ENCODE results near the gene PCSK9.
A peak's percentile ranks its signal among the peaks of the same experiment; 100 is the strongest.
"Not testable (repeated sequence)": the region's sequence is repeated elsewhere in the genome, so short reads cannot be mapped to it uniquely, and the experiment has no call there.

The PCSK9 gene

DNA sequence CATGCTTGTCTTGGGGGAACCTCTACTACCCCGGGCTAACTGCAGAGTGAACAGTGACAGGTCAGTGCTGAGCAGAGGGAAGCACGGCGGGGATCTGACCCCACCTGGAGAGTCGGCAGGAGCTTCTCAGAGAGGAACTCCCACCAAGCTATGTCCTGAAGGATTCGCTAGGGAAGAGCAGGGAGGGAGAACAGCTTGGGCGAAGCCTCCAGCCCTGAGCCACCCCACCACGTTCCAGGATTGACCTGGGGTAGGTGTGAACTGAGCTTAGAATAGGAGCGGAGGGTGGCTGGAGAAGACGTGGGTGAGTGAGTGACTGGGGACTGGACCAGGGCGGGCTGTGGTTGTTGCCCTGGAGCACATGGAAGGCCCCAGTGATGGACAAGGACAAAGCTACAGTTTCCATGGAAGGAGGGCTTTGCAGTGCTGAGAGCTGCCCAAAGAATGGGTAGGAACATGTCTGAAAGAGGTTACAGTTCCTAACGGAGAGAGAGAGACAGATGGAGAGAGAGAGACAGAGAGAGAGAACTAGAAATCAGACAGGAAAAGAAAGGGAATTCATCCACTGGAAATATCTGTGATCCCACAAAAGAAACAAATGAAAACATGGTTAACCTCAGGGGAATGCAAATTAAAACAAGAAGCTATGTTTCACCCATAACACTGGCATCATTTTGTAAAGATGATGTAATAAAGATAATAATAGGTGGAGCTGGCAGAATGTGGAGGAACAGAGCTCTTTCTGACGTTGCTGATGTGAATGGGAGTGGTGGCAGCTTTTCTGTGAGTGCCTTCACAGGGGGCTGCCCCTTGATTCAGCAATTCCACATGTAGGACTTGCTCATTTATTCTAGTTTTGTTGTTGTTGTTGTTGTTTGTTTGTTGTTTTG is 23.4 kb upstream of the PCSK9 start:
- H3K79me2 ChIP-seq (ENCODE audit: low read length): no peaks in the 10 kb centered on the region
- H3K36me3 ChIP-seq (replicated peaks; ENCODE audit: low read depth, low read length): no peaks in the 10 kb centered on the region
- H3K4me1 ChIP-seq (ENCODE audit: low read length): no peaks in the 10 kb centered on the region
- no peak for TF ChIP-seq EZH2phosphoT487 (IDR thresholded peaks at IDR 0.05; ENCODE audit: low read depth)
- TF ChIP-seq, protein P1, sequence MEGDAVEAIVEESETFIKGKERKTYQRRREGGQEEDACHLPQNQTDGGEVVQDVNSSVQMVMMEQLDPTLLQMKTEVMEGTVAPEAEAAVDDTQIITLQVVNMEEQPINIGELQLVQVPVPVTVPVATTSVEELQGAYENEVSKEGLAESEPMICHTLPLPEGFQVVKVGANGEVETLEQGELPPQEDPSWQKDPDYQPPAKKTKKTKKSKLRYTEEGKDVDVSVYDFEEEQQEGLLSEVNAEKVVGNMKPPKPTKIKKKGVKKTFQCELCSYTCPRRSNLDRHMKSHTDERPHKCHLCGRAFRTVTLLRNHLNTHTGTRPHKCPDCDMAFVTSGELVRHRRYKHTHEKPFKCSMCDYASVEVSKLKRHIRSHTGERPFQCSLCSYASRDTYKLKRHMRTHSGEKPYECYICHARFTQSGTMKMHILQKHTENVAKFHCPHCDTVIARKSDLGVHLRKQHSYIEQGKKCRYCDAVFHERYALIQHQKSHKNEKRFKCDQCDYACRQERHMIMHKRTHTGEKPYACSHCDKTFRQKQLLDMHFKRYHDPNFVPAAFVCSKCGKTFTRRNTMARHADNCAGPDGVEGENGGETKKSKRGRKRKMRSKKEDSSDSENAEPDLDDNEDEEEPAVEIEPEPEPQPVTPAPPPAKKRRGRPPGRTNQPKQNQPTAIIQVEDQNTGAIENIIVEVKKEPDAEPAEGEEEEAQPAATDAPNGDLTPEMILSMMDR (IDR thresholded peaks at IDR 0.05; ENCODE audit: low read depth, low read length): no peak
- H3K27me3 ChIP-seq (ENCODE audit: low read depth, low read length): peaks cover 27% of the 10 kb centered on the region
- no peak overlapping the region for H3K9ac ChIP-seq (ENCODE audit: low read length)
- no peak overlapping the region for H3K4me3 ChIP-seq (ENCODE audit: low read length)
- H3K9me3 ChIP-seq (ENCODE audit: insufficient read depth, low read length): no peaks in the 10 kb centered on the region
- no peak overlapping the region for H2AFZ ChIP-seq (ENCODE audit: low read depth, low read length)
- H3K4me2 ChIP-seq (ENCODE audit: low read length): no peak overlapping the region
- no peaks in the 10 kb centered on the region for H4K20me1 ChIP-seq (ENCODE audit: insufficient read depth, low read length)
- no peak overlapping the region for H3K27ac ChIP-seq (ENCODE audit: low read length)

DNA sequence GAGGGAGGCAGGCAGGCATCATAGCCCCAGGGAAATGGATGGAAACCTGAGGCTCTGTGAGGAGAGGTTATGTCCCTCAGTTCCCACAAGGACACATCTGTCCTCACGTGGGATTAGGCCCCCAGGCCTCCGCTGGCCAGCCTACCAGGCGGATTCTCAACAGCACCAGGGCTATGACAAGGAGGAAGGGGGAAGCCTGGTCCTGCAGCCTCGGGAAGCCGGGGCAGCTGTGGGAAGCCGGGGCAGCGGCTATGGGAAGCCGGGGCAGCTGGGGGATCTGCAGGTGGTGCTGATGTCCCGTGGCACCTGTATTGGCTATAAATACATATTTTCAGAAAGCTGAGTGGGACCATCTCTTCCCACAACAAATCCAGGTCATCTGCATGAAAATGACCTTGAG is 21.0 kb upstream of the PCSK9 start:
- Histone ChIP-seq H3K27ac (ENCODE audit: low read length) (no peak overlapping the region), H3K4me1 (ENCODE audit: low read length) (no peaks in the 10 kb centered on the region), H3K9ac (ENCODE audit: low read length) (no peak overlapping the region), H3K79me2 (ENCODE audit: low read length) (no peaks in the 10 kb centered on the region), H3K9me3 (ENCODE audit: insufficient read depth, low read length) (no peaks in the 10 kb centered on the region), H4K20me1 (ENCODE audit: insufficient read depth, low read length) (no peaks in the 10 kb centered on the region), H3K36me3 (replicated peaks; ENCODE audit: low read depth, low read length) (no peaks in the 10 kb centered on the region), H2AFZ (ENCODE audit: low read depth, low read length) (no peak overlapping the region), H3K4me3 (ENCODE audit: low read length) (no peak overlapping the region), H3K27me3 (ENCODE audit: low read depth, low read length) (peaks cover 27% of the 10 kb centered on the region), H3K4me2 (ENCODE audit: low read length) (no peak overlapping the region)
- no peak for TF ChIP-seq EZH2phosphoT487 (IDR thresholded peaks at IDR 0.05; ENCODE audit: low read depth)
- TF ChIP-seq, protein P1 (IDR thresholded peaks at IDR 0.05; ENCODE audit: low read depth, low read length): no peak

GRCh38 chr1:55021942-55022546 is 17.3 kb upstream of the PCSK9 start:
- Histone ChIP-seq H3K79me2 (ENCODE audit: low read length) (no peaks in the 10 kb centered on the region), H3K4me2 (ENCODE audit: low read length) (no peak overlapping the region), H3K4me3 (ENCODE audit: low read length) (no peak overlapping the region), H4K20me1 (ENCODE audit: insufficient read depth, low read length) (no peaks in the 10 kb centered on the region), H3K9me3 (ENCODE audit: insufficient read depth, low read length) (no peaks in the 10 kb centered on the region), H3K27ac (ENCODE audit: low read length) (no peak overlapping the region), H3K4me1 (ENCODE audit: low read length) (no peaks in the 10 kb centered on the region), H3K27me3 (ENCODE audit: low read depth, low read length) (peaks cover 4% of the 10 kb centered on the region; the same call in 1 of the 2 replicates), H2AFZ (ENCODE audit: low read depth, low read length) (peak overlapping the region; percentile 98), H3K9ac (ENCODE audit: low read length) (no peak overlapping the region), H3K36me3 (replicated peaks; ENCODE audit: low read depth, low read length) (no peaks in the 10 kb centered on the region)
- TF ChIP-seq, protein P1 (IDR thresholded peaks at IDR 0.05; ENCODE audit: low read depth, low read length): peak; percentile 69
- no peak for TF ChIP-seq EZH2phosphoT487 (IDR thresholded peaks at IDR 0.05; ENCODE audit: low read depth)

DNA sequence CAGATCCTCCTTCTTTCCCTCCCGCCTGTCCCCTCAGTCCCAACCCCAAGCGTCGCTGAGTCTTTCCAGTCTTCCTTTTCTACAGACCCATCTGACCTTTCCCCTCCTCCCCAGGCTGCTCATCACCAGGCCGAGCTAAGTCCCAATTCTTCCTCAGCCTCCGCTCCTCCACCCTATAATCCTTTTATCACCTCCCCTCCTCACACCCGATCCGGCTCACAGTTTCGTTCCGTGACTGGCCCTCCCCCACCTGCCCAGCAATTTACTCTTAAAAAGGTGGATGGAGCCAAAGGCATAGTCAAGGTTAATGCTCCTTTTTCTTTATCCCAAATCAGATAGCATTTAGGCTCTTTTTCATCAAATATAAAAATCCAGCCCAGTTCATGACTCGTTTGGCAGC is 15.2 kb upstream of the PCSK9 start:
- H3K9me3 ChIP-seq (ENCODE audit: insufficient read depth, low read length); H3K79me2 ChIP-seq (ENCODE audit: low read length); H3K9ac ChIP-seq (ENCODE audit: low read length); H3K4me1 ChIP-seq (ENCODE audit: low read length); H3K4me3 ChIP-seq (ENCODE audit: low read length); H3K4me2 ChIP-seq (ENCODE audit: low read length); H3K27me3 ChIP-seq (ENCODE audit: low read depth, low read length); H3K27ac ChIP-seq (ENCODE audit: low read length); H2AFZ ChIP-seq (ENCODE audit: low read depth, low read length); H3K36me3 ChIP-seq (replicated peaks; ENCODE audit: low read depth, low read length); H4K20me1 ChIP-seq (ENCODE audit: insufficient read depth, low read length): not testable (repeated sequence)

DNA sequence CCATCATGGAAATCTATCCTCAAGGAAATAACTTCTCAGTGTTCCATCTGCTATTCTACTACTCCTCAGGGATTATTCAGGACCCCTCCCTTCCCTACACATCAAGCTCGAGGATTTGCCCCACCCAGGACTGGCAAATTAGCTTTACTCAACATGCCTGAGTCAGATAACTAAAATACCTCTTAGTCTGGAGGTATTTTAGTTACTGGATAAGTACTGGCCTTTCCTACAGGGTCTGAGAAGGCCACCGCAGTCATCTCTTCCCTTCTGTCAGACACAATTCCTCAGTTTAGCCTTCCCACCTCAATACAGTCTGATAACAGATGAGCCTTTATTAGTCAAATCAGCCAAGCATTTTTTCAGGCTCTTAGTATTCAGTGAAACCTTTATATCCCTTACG is 12.7 kb upstream of the PCSK9 start:
- H3K27me3 ChIP-seq (ENCODE audit: low read depth, low read length); H3K4me3 ChIP-seq (ENCODE audit: low read length); H3K4me2 ChIP-seq (ENCODE audit: low read length); H3K36me3 ChIP-seq (replicated peaks; ENCODE audit: low read depth, low read length); H3K79me2 ChIP-seq (ENCODE audit: low read length); H4K20me1 ChIP-seq (ENCODE audit: insufficient read depth, low read length); H3K9me3 ChIP-seq (ENCODE audit: insufficient read depth, low read length); H3K4me1 ChIP-seq (ENCODE audit: low read length); H3K9ac ChIP-seq (ENCODE audit: low read length); H3K27ac ChIP-seq (ENCODE audit: low read length); H2AFZ ChIP-seq (ENCODE audit: low read depth, low read length): not testable (repeated sequence)

DNA sequence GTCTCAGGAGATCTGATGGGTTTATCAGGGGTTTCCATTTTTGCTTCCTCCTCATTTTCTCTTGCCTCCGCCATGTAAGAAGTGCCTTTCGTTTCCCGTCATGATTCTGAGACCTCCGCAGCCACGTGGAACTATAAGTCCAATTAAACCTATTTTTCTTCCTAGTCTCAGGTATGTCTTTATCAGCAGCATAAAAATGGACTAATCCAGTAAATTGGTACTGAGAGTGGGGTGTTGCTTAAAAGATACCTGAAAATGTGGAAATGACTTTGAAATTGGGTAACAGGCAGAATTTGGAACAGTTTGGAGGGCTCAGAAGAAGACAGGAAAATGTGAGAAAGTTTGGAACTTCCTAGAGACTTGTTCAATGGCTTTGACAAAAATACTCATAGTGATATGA is 8.2 kb upstream of the PCSK9 start:
- not testable (repeated sequence) for H3K9me3 ChIP-seq (ENCODE audit: insufficient read depth, low read length); H3K4me1 ChIP-seq (ENCODE audit: low read length); H3K4me3 ChIP-seq (ENCODE audit: low read length); H3K36me3 ChIP-seq (replicated peaks; ENCODE audit: low read depth, low read length); H3K27ac ChIP-seq (ENCODE audit: low read length); H3K79me2 ChIP-seq (ENCODE audit: low read length); H3K27me3 ChIP-seq (ENCODE audit: low read depth, low read length); H2AFZ ChIP-seq (ENCODE audit: low read depth, low read length); H3K4me2 ChIP-seq (ENCODE audit: low read length); H4K20me1 ChIP-seq (ENCODE audit: insufficient read depth, low read length); H3K9ac ChIP-seq (ENCODE audit: low read length)

Measured in OCI-LY3 (cell line).